Measurements from ENCODE around the gene SLC8A1. TPM values are rescaled to one million over a fixed set of nuclear protein-coding genes. Genes with fewer than 3 reads are reported as not detected.

SLC8A1 gene
- total and polyA plus RNA-seq, 2 donors from 2014 or later, result 12.9 to 33.9 TPM

GRCh38 chr2:40148334-40148733 is 303.6 kb downstream of the SLC8A1 start:
- no peaks in the 10 kb centered on the region for H3K9me3 ChIP-seq (ENCODE audit: control insufficient read depth in 2 of 3, insufficient read depth in 1 of 3, low read length in 3 of 3)
- no peak for TF ChIP-seq CTCF (IDR thresholded peaks at IDR 0.05; ENCODE audit: borderline replicate concordance, extremely low read depth, insufficient read depth)
- H3K4me3 ChIP-seq (ENCODE audit: low read length in 3 of 3), result no peak overlapping the region
- no peaks in the 10 kb centered on the region for H3K36me3 ChIP-seq (ENCODE audit: control insufficient read depth in 2 of 3, insufficient read depth in 3 of 3, low read length in 3 of 3)
- no peak overlapping the region for H3K9ac ChIP-seq (ENCODE audit: low read length in 3 of 3)
- no peak for FAIRE-seq
- intact Hi-C loops (cut with DNase I), result no loop called here
- DNase-seq, result no peak
- H3K27me3 ChIP-seq (ENCODE audit: control insufficient read depth, insufficient read depth, low read length), result no peaks in the 10 kb centered on the region
- H3K4me1 ChIP-seq (ENCODE audit: control insufficient read depth in 2 of 3, insufficient read depth in 2 of 3, low read depth in 1 of 3, low read length in 3 of 3), result no peaks in the 10 kb centered on the region
- no peak overlapping the region for H3K27ac ChIP-seq (ENCODE audit: low read depth in 2 of 2, low read length in 2 of 2)

- no peak for FAIRE-seq
- no peak for DNase-seq
- no peaks in the 10 kb centered on the region for H3K36me3 ChIP-seq (ENCODE audit: control insufficient read depth in 2 of 3, insufficient read depth in 3 of 3, low read length in 3 of 3)
Measured at GRCh38 chr2:40147360-40147759, 304.5 kb downstream of the SLC8A1 start.

GRCh38 chr2:40144022-40144421 is 307.9 kb downstream of the SLC8A1 start:
- DNase-seq (no peak), FAIRE-seq (no peak)
- no peaks in the 10 kb centered on the region for H3K36me3 ChIP-seq (ENCODE audit: control insufficient read depth in 2 of 3, insufficient read depth in 3 of 3, low read length in 3 of 3)
- intact Hi-C loops (cut with DNase I), result no loop called here
- no peaks in the 10 kb centered on the region for H3K4me1 ChIP-seq (ENCODE audit: control insufficient read depth in 2 of 3, insufficient read depth in 2 of 3, low read depth in 1 of 3, low read length in 3 of 3)
- H3K27me3 ChIP-seq (ENCODE audit: control insufficient read depth, insufficient read depth, low read length), result no peaks in the 10 kb centered on the region
- H3K9ac ChIP-seq (ENCODE audit: low read length in 3 of 3), result no peak overlapping the region
- H3K27ac ChIP-seq (ENCODE audit: low read depth in 2 of 2, low read length in 2 of 2), result no peak overlapping the region
- H3K4me3 ChIP-seq (ENCODE audit: low read length in 3 of 3), result no peak overlapping the region
- no peak for TF ChIP-seq CTCF (IDR thresholded peaks at IDR 0.05; ENCODE audit: borderline replicate concordance, extremely low read depth, insufficient read depth)
- H3K9me3 ChIP-seq (ENCODE audit: control insufficient read depth in 2 of 3, insufficient read depth in 1 of 3, low read length in 3 of 3), result no peaks in the 10 kb centered on the region

More at GRCh38 chr2:40147360-40147759, 304.5 kb downstream of the SLC8A1 start:
- Histone ChIP-seq H3K9me3 (ENCODE audit: control insufficient read depth in 2 of 3, insufficient read depth in 1 of 3, low read length in 3 of 3) (no peaks in the 10 kb centered on the region), H3K9ac (ENCODE audit: low read length in 3 of 3) (no peak overlapping the region), H3K4me3 (ENCODE audit: low read length in 3 of 3) (no peak overlapping the region), H3K27me3 (ENCODE audit: control insufficient read depth, insufficient read depth, low read length) (no peaks in the 10 kb centered on the region), H3K27ac (ENCODE audit: low read depth in 2 of 2, low read length in 2 of 2) (no peak overlapping the region), H3K4me1 (ENCODE audit: control insufficient read depth in 2 of 3, insufficient read depth in 2 of 3, low read depth in 1 of 3, low read length in 3 of 3) (no peaks in the 10 kb centered on the region)
- intact Hi-C loops (cut with DNase I), result no loop called here
- no peak for TF ChIP-seq CTCF (IDR thresholded peaks at IDR 0.05; ENCODE audit: borderline replicate concordance, extremely low read depth, insufficient read depth)

GRCh38 chr2:40138314-40138713 is 313.6 kb downstream of the SLC8A1 start:
- intact Hi-C loops (cut with DNase I), result no loop called here
- no peak overlapping the region for H3K4me3 ChIP-seq (ENCODE audit: low read length in 3 of 3)
- H3K9ac ChIP-seq (ENCODE audit: low read length in 3 of 3), result no peak overlapping the region
- no peak overlapping the region for H3K27ac ChIP-seq (ENCODE audit: low read depth in 2 of 2, low read length in 2 of 2)
- no peaks in the 10 kb centered on the region for H3K36me3 ChIP-seq (ENCODE audit: control insufficient read depth in 2 of 3, insufficient read depth in 3 of 3, low read length in 3 of 3)
- H3K4me1 ChIP-seq (ENCODE audit: control insufficient read depth in 2 of 3, insufficient read depth in 2 of 3, low read depth in 1 of 3, low read length in 3 of 3), result no peaks in the 10 kb centered on the region
- DNase-seq, result peak in 2 of 5 donors; percentile 44 to 52
- no peak for TF ChIP-seq CTCF (IDR thresholded peaks at IDR 0.05; ENCODE audit: borderline replicate concordance, extremely low read depth, insufficient read depth)
- H3K27me3 ChIP-seq (ENCODE audit: control insufficient read depth, insufficient read depth, low read length), result no peaks in the 10 kb centered on the region
- FAIRE-seq, result no peak
- H3K9me3 ChIP-seq (ENCODE audit: control insufficient read depth in 2 of 3, insufficient read depth in 1 of 3, low read length in 3 of 3), result no peaks in the 10 kb centered on the region

Data from kidney (tissue), 14 donors.